CD4-positive, alpha-beta T cell treated with Interferon alpha-2 for 1 hour (primary cell): Measurements from ENCODE around the gene FAM168B.
"Not testable (repeated sequence)": the region's sequence is repeated elsewhere in the genome, so short reads cannot be mapped to it uniquely, and the experiment has no call there.

Experiments
- DNase-seq, 2 donors: peaks; one replicate each; pipeline ENCODE4 v3.0.0-alpha.2; 2020 to 2022

The FAM168B gene

DNA sequence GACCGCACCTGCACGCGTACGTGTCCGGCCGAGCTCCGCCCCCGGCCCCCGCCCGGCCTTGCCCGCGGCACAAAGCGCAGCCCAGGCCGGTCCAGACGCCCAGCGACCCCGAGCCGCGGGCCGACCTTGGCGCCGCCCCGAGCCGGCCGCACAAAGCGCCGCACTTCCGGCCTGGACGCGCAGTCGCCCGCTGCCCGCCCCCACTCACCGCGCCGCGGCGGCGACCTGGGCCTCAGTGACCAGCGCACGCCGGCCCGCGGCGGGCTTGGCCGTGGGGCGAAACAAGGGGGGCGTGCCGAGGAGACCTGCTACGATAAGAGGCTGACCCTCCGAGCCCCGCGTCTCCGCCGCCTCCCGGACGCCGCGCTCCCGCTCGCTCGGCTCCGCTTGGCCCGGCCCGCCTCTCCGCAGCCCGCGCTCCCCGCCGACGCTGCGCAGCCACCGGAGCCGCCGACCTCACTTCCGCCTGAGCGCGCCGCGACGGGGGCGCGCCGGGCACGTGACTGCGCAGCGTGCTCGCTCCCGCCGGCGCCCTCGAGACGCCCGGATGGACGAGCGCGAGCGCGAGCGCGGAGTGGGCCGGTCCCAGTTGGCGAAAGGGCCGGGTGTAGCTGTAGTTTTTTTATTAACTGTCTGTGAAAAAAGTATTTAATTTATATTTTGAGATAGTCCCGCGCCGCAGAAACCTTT lies at the start of gene FAM168B:
Gene FAM168B (minus strand): TSS at position 455 of the 690 bp plus-strand sequence. CDS start 10,814 bp downstream, outside the sequence.
- peak; percentile 86 to 92 for DNase-seq

DNA sequence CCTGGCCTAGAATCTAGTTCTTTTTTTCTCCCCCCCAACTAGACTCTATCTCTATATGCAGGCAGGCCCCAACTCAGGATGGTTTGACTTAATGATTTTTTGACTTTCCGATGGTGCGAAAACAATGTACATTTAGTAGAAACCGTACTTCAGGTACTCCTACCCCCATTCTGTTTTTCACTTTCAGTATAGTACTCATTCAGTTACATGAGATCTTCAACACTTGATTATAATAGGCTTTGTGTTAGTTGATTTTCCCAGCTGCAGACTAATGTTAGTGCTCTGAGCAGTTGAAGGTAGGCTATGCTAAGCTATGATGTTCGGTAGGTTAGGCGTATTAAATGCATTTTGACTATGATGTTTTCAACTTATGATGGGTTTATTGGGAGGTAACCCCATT lies 49.6 kb upstream of the FAM168B start:
- no peak for DNase-seq

DNA sequence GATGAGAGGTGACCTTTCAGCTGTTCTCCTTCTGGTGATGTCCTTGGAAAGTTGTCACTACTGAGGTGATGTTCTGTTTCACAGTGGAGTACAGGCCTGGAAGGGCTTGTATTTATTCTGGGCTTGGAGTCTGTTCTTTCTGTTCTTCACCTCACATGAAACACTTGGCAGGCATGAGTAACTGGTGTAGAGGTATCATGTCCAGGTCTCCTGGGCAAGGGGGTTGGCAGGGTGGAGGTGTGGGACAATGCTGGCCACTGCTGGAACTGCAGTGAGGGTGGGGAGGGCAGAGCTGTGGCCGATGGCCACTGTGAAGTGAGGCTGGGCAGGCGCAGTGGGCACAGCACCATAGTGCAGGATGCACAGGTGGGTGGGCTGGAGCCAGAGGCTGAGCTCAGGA lies 47.3 kb upstream of the FAM168B start:
- no peak for DNase-seq

- DNase-seq = no peak
These were observed 39.5 kb upstream of the FAM168B start for GRCh38 chr2:131132729-131133128.

- no peak for DNase-seq
These were observed 37.0 kb upstream of the FAM168B start for GRCh38 chr2:131130298-131130596.

- DNase-seq = no peak
These were observed 34.7 kb upstream of the FAM168B start for GRCh38 chr2:131127981-131128380.

GRCh38 chr2:131127076-131127475 lies 33.8 kb upstream of the FAM168B start:
- DNase-seq = no peak

GRCh38 chr2:131126436-131126835 lies 33.2 kb upstream of the FAM168B start:
- DNase-seq = no peak

- no peak for DNase-seq
These were observed 32.0 kb upstream of the FAM168B start for GRCh38 chr2:131125195-131125757.

GRCh38 chr2:131123192-131123591 lies 29.9 kb upstream of the FAM168B start:
- DNase-seq = no peak

DNA sequence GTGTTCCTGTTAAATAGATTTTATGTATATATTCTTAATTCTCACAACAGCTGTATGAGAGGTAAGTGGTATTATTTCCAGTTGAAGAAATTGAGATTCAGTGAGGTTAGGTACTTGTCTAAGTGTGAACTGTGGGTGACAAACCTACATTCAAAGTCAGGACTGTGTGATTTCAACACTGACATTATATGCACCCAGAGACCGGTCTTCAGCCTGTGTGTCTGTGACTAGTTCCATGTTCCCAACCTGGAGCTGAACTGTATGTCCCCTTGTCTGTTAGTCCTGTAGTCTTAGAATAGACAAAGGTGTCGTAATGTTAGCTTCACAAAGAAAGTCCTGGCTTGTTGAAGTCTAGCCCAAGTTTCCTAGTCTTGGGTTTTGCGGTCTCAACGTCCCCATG lies 29.2 kb upstream of the FAM168B start:
- no peak for DNase-seq

- DNase-seq = no peak
These were observed 28.2 kb upstream of the FAM168B start for GRCh38 chr2:131121464-131121863.

GRCh38 chr2:131120815-131121317 lies 27.6 kb upstream of the FAM168B start:
- no peak for DNase-seq

- no peak for DNase-seq
These were observed 22.5 kb upstream of the FAM168B start for GRCh38 chr2:131115752-131116151.

GRCh38 chr2:131114950-131115349 lies 21.7 kb upstream of the FAM168B start:
- not testable (repeated sequence) for DNase-seq

- DNase-seq = no peak
These were observed 20.4 kb upstream of the FAM168B start for GRCh38 chr2:131113566-131114227.

- DNase-seq = no peak
These were observed 19.3 kb upstream of the FAM168B start for GRCh38 chr2:131112529-131112928.

GRCh38 chr2:131105950-131106801 lies 12.9 kb upstream of the FAM168B start:
- peak; percentile 28 to 38 for DNase-seq

DNA sequence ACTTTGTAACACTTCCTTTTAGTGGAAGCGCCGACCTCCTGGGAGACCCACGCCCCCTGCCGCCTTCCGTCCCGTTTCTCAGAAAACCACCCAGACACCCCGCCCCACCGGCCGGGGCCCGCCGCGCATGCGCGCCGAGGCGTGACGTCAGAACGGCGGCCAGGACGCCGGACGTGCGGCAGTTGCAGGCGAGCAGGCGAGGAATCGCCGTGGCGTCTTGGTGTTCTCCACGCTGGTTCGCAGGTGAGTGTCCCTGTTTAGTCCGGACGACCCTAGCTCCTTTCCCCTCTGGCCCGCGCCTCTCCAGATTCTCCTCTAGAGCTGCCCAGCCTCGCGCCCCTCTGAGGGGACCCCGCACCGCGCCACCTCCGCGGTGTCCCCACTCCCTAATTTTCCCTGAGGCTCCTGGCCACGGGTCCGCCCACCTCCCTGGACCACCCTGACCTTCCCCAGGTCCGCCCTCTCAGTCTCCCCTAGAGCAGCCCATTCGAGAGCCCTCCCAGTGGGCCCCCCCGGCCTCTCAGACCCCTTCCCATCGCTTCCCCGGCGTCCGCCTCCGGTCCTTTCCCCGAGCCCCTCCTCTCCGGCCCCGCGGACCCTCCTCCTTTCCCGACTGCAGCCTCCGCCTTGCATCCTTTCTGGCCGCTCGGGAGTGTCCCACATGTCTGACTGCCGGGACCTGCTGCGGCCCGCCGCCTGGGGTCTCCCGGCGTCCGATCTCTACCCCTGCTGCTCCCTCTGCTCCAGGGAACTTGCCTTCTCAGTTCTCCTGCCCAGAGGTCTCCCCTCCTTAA lies 12.1 kb upstream of the FAM168B start, which contains the start of gene PLEKHB2:
Gene PLEKHB2 (plus strand): TSS at position 181 of the 794 bp plus-strand sequence. CDS start 15,606 bp downstream, outside the sequence.
- peak; percentile 94 to 96 for DNase-seq

GRCh38 chr2:131104487-131105155 lies 11.4 kb upstream of the FAM168B start:
- DNase-seq = peak; percentile 57 to 80

- no peak for DNase-seq
These were observed 9.9 kb upstream of the FAM168B start for GRCh38 chr2:131103165-131103564.
